DMS53 treated with DMSO at 0.1 percent for 48 hours (cell line): ENCODE results near the gene TEX101.
A peak's percentile ranks its signal among the peaks of the same experiment; 100 is the strongest.

Experiments used
- DNase-seq: peaks from one replicate; lab custom pipeline; 2025; ENCODE audit not compliant: unreplicated experiment; lab: John Stamatoyannopoulos, UW

TEX101 gene

GRCh38 chr19:43445426-43445825, 30.7 kb downstream of the TEX101 start:
- DNase-seq = no peak

- peak; percentile 50 for DNase-seq
Measured at GRCh38 chr19:43446746-43447489, 32.2 kb downstream of the TEX101 start.

GRCh38 chr19:43447655-43448054, 33.0 kb downstream of the TEX101 start:
- no peak for DNase-seq

GRCh38 chr19:43450545-43450997, 35.9 kb downstream of the TEX101 start:
- no peak for DNase-seq

GRCh38 chr19:43452582-43452981, 37.9 kb downstream of the TEX101 start:
- DNase-seq = no peak

GRCh38 chr19:43454031-43454430, 39.3 kb downstream of the TEX101 start:
- DNase-seq = no peak

- peak; percentile 0 for DNase-seq
Measured at GRCh38 chr19:43455321-43456113, 40.8 kb downstream of the TEX101 start.

GRCh38 chr19:43457809-43458208, 43.1 kb downstream of the TEX101 start:
- no peak for DNase-seq

- DNase-seq = no peak
Measured at GRCh38 chr19:43460362-43461016, 45.8 kb downstream of the TEX101 start.

GRCh38 chr19:43461303-43461702, 46.6 kb downstream of the TEX101 start:
- no peak for DNase-seq

GRCh38 chr19:43462383-43462782, 47.7 kb downstream of the TEX101 start:
- no peak for DNase-seq

GRCh38 chr19:43462785-43463380, 48.2 kb downstream of the TEX101 start:
- DNase-seq = no peak

GRCh38 chr19:43463381-43464133, 48.9 kb downstream of the TEX101 start:
- DNase-seq = peak; percentile 54

- DNase-seq = no peak
Measured at GRCh38 chr19:43464134-43464775, 49.6 kb downstream of the TEX101 start.

- no peak for DNase-seq
Measured at GRCh38 chr19:43465468-43466120, 50.9 kb downstream of the TEX101 start, which contains the start of gene LYPD3. TSS of gene LYPD3 (minus strand) at chr19:43465608. CDS start at chr19:43465571, 37 bp downstream.

- DNase-seq = no peak
Measured at GRCh38 chr19:43466793-43467192, 52.1 kb downstream of the TEX101 start.

- DNase-seq = no peak
Measured at GRCh38 chr19:43467276-43467675, 52.6 kb downstream of the TEX101 start.

GRCh38 chr19:43467730-43468129, 53.0 kb downstream of the TEX101 start:
- no peak for DNase-seq
